BJ (cell line): Measurements from ENCODE around the gene VAV2. TPM values are rescaled to one million over a fixed set of nuclear protein-coding genes. Genes with fewer than 3 reads are reported as not detected.

Experiments
- CTCF ChIA-PET: fragments of 350-600 bp; formaldehyde crosslinking; extraction: SDS; loops from one replicate; lab custom pipeline; 2021; ENCODE audit warnings: antibody characterized with exemption, inconsistent platforms; lab: Yijun Ruan, JAX
- POLR2A ChIA-PET: fragments of 300-600 bp; sonication (Branson Sonifier 250); formaldehyde crosslinking; extraction: SDS; loops from one replicate; lab custom pipeline; 2021; ENCODE audit warnings: antibody characterized with exemption; lab: Charles Lee
- DNase-seq: peaks from one replicate; pipeline ENCODE4 v3.0.0-alpha.2; 2011; ENCODE audit warnings: low read depth
- H3K27me3 ChIP-seq: 2 replicates; pipeline ENCODE4 v1.6.0; 2011; ENCODE audit warnings: low read length; ENCODE audit not compliant: control insufficient read depth, insufficient read depth
- H3K36me3 ChIP-seq: 2 replicates; pipeline ENCODE4 v1.5.1; 2011; ENCODE audit warnings: low read length; ENCODE audit not compliant: control insufficient read depth, insufficient read depth
- H3K4me3 ChIP-seq: 2 replicates; pipeline ENCODE4 v1.5.1; 2011; ENCODE audit warnings: low read depth, mild to moderate bottlenecking, control low read depth, low read length
- CTCF ChIP-seq: IDR thresholded peaks from 2 replicates; pipeline ENCODE4 v1.5.1; 2011; ENCODE audit warnings: low read depth, mild to moderate bottlenecking, control low read depth, inconsistent platforms, low read length, moderate library complexity; ENCODE audit not compliant: insufficient read depth
- polyA plus RNA-seq: library from polyadenylated mRNA; depleted of rRNA; stranded (reverse); fragments of >200 nt; gene quantifications from 2 replicates; pipeline ENCODE4 v1.2.3, GENCODE V29; 2011; rRNA removed

The VAV2 gene
- polyA plus RNA-seq, 1 experiment, result 9.9 TPM

GRCh38 chr9:133712221-133713100, 279.7 kb downstream of the VAV2 start:
- Histone ChIP-seq H3K27me3 (no peaks in the 10 kb centered on the region; the same call in 1 of the 2 replicates), H3K4me3 (no peak overlapping the region), H3K36me3 (no peaks in the 10 kb centered on the region)
- ChIA-PET POLR2A (no interaction called here), CTCF (interaction anchor here (0.6 kb wide), 1 partner anchor 15 kb away, joined by 3 read pairs; no protein-coding TSS in a partner anchor)
- no peak for DNase-seq
- no peak for TF ChIP-seq CTCF

Other genes starting within 250 kb of the VAV2 start
- 16.4 and 23.5 TPM in 2 replicates for gene BRD3OS, start 33.2 kb upstream of the VAV2 start, polyA plus RNA-seq
- gene BRD3, start 75.7 kb upstream of the VAV2 start, polyA plus RNA-seq, result 5.1 and 6.6 TPM in 2 replicates
- 23.8 and 24.4 TPM in 2 replicates for gene WDR5, start 143.8 kb upstream of the VAV2 start, polyA plus RNA-seq
- not detected in 2 replicates for gene RNU6ATAC, start 172.2 kb upstream of the VAV2 start, polyA plus RNA-seq